ENCODE data around the gene ZSWIM6.

ZSWIM6 gene

DNA sequence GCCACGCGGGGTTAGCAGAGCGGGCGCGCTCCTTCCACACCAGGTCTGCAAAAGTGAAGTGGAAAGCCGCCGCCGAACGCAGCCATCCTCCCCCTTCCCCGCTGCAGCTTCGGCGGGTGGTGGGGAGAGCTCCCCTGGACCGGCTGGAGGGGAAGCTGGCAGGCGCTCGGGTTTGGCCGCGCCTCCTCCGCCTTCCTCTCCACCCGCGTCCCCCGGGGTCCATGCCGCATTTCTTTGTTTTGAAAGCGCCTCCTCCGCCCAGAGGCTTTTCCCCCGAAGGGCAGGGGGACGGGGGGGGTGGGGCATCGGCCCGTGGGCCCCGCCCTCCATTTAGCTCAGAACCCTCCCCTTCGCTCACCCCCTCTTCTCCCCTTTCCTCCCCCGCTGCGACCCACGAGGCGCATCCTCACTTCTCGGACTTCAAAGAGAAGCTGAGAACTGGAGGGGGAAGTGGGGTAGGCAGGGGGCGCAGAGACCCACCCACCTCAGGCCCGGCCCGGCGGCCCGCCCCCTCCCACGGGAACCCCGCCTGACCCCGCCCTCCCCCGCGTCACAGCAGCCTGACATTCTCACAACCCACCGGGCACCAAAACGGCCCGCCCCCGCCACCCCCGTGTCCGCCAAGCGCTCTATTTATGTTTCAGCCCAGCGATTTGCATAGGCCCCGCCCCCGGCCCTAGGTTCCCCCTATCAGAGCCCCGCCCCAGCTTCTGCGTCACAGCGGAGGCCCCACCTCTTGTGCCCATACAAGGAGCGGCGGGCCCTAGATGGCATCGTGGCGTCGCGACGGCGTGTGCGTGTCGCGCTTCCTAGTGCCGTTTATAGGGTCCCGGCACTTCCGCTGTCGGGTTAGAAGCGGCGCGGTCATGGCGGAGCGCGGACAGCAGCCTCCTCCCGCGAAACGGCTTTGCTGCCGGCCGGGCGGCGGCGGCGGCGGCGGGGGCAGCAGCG, at the start of gene ZSWIM6:
TSS of gene ZSWIM6 (plus strand) at position 852 of the 951 bp plus-strand sequence. CDS start at position 867, 15 bp downstream.
- TF ChIP-seq, protein P1, sequence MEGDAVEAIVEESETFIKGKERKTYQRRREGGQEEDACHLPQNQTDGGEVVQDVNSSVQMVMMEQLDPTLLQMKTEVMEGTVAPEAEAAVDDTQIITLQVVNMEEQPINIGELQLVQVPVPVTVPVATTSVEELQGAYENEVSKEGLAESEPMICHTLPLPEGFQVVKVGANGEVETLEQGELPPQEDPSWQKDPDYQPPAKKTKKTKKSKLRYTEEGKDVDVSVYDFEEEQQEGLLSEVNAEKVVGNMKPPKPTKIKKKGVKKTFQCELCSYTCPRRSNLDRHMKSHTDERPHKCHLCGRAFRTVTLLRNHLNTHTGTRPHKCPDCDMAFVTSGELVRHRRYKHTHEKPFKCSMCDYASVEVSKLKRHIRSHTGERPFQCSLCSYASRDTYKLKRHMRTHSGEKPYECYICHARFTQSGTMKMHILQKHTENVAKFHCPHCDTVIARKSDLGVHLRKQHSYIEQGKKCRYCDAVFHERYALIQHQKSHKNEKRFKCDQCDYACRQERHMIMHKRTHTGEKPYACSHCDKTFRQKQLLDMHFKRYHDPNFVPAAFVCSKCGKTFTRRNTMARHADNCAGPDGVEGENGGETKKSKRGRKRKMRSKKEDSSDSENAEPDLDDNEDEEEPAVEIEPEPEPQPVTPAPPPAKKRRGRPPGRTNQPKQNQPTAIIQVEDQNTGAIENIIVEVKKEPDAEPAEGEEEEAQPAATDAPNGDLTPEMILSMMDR (IDR thresholded peaks at IDR 0.05): no peak

DNA sequence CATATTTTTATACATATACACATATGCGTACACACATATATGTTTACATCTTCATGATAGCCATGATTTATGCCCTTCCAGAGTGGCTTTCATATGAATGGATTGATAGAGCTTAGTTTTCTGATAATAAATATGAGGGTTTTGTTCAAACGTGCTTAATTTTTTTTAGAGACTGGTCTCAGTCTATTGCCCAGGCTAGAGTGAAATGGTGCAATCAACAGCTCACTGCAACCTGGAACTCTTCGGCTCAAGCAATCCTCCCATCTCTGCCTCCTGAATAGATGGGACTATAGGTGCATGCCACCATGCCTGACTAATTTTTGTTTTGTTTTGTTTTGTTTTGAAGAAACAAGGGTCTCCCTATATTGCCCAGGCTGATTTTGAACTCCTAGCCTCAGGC, 48.6 kb upstream of the ZSWIM6 start:
- TF ChIP-seq, protein P1 (IDR thresholded peaks at IDR 0.05): no peak

DNA sequence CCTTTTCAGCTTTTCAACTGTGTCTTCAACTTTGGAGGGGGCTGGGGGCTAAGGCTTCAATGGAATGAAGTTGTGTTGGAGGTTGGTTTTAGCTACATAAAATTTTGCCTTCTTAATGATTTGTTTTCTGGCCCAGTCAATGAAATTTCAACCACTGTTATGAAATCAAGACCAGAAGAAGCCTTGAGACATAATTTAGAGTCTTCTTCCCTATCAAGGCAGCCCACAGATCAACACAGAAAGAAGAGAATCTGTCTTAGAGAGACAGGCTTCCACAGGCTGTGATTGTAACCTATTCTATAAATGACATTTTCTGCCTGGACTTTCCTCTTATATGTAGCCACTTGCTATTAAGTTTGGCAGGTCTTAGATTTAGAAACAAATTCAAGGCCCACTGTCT, 46.5 kb upstream of the ZSWIM6 start:
- TF ChIP-seq, protein P1 (IDR thresholded peaks at IDR 0.05): no peak

DNA sequence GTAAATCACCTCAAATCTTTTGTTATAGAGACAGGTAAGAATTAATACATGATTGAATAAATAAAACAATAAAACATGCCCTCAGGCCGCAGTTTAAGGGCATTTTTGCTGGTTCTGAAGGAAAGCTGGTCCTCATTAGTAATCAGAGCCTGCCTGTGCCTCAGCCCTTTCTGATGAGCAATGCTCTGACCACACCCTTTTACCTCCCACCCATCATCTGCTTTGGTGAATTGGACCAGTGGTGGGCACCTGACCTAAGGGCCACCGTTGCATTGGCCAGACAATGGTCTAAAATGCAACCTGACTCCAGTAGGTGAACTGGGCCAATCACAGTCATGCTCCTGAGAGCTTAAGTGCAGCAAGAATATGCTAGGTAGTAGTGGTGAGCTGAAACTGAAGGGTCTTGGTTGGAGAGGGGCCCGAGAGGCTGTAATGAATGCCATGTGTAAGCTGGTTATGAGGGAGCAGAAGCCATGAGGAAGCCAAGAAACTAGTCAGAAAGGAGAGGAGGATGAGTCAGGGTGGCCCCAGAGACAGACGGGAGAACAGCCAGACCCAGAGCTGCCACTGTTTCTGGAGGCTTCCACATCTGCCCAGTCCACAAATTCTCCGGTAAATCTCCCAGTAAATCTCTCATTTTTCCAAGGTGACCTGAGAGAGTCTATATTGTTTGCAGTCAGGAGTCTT, 45.5 kb upstream of the ZSWIM6 start:
- TF ChIP-seq, protein P1 (IDR thresholded peaks at IDR 0.05): no peak

DNA sequence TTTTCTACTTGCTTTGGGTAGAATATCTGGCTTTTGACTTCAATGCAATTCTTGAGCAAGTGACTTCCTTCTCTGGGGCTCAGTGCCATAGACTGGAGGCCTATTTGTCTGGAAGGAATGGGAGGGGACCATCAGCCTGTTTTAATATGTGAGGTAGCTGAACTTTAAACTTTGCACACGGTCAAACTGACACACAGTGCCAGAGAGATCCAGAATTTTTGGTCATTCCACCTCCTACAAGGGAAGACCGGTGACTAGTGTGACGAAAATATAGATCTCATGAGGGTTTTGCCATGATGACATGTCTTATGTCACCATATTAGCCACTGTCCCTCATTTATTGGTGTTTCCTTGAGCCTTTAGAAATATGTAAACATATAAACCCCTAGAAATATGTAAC, 44.6 kb upstream of the ZSWIM6 start:
- TF ChIP-seq, protein P1 (IDR thresholded peaks at IDR 0.05): no peak

DNA sequence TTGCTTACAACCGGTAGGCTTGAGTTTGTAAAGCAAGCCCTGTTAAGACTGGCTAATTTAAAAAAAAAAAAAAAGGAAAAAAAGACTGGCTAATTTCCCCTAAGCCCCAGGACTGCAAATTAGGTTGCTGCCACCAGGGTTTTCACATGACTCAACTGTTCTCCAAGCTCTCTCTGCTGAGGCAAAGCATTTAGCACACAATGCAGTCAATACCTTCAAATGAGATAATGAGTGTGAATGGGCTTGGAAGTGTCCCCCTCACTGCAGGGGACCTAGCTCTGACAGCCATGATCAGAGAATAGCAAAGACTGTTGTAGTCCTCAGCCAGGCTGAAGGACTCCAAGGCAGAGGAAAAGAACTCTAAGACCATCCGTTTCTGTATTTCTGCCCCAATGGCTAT, 42.8 kb upstream of the ZSWIM6 start:
- TF ChIP-seq, protein P1 (IDR thresholded peaks at IDR 0.05): no peak

DNA sequence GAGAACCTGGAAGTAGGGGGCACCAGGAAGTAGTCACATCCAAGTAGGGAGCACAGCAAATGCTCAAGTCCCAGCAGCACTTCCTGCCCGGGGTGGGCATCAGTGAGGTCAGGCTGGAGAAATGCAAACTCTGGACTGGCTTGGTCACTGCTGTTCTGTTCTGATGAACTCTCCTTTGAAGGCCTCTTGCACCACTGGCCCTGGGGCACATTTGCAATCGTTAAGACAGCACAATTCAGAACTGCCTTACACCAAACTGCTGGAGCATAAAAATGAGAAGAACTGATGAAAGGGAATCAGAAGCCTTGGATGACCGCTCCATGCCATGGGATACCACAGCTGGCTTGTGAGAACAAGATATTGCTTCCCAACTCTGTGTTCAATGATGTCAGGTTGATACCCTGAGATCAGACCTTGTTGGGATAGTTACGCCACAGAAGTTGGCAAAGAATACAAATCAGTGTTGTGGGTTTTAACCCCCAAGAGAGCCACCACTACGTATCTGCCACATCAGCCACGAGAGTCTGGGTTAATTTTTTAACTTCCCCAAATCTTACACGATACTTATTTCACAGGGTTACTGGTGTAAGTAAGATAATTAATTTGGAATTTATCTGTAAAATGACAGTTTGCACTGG, 42.3 kb upstream of the ZSWIM6 start:
- TF ChIP-seq, protein P1 (IDR thresholded peaks at IDR 0.05): no peak
